ENCODE data around the gene ITGAX.
A peak's percentile ranks its signal among the peaks of the same experiment; 100 is the strongest.
"Not testable (repeated sequence)": the region's sequence is repeated elsewhere in the genome, so short reads cannot be mapped to it uniquely, and the experiment has no call there.

The ITGAX gene

DNA sequence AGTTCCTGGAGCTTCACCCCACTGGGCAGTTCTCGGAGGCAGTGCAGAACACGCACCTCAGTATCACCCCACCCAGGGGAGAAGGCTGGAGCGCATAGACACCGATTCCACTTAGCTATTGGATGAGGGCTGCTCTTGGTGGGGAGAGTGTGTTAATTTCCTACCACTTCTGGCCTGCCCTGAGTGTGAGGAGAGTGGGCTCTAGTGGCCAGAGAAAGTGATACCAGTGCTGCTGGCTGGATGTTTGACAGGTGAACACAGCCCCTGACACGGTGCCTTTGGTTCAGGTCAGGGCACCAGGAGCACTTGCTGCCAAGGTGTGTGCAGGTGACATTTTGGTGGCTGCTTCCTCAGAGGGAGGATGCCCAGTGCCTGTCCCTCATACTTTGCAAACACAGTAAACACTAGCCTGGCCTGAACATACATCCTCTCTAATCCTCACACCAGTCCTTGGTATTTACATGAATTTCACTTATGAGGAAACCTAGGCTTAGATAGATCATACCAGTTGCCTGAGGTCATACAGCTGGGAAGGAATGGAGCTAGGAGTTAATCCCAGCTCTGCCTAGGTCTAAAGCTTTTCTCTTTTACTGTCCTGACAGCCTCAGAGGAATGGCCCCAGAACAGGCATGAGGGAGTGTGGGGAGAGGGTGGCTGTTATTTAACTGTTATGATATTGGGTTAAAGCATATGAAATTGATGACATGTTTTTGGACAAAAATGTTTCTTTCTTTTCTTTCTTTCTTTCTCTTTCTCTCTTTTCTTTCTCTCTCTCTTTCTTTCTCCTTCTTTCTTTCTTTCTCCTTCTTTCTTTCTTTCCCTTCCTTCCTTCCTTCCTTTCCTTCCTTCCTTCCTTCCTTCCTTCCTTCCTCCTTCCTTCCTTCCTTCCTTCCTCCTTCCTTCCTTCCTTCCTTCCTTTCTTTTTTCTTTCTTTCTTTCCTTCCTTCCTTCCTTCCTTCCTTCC, 21.0 kb upstream of the ITGAX start:
- peak; percentile 30 for DNase-seq (ENCODE audit: low read depth)
- TF ChIP-seq CTCF (conservative IDR thresholded peaks at IDR 0.05; ENCODE audit: low read depth, low read length), result peak; percentile 42

GRCh38 chr16:31334934-31335333, 20.0 kb upstream of the ITGAX start:
- H3K4me3 ChIP-seq (ENCODE audit: low read depth, low read length), result no peak overlapping the region
- no peak for TF ChIP-seq CTCF (conservative IDR thresholded peaks at IDR 0.05; ENCODE audit: low read depth, low read length)
- DNase-seq (ENCODE audit: low read depth), result no peak

More for the DNA sequence above, 21.0 kb upstream of the ITGAX start:
- no peak overlapping the region for H3K4me3 ChIP-seq (ENCODE audit: low read depth, low read length)

- no peak for DNase-seq (ENCODE audit: low read depth)
- no peak for TF ChIP-seq CTCF (conservative IDR thresholded peaks at IDR 0.05; ENCODE audit: low read depth, low read length)
- no peak overlapping the region for H3K4me3 ChIP-seq (ENCODE audit: low read depth, low read length)
Measured at GRCh38 chr16:31335431-31335830, 19.5 kb upstream of the ITGAX start.

DNA sequence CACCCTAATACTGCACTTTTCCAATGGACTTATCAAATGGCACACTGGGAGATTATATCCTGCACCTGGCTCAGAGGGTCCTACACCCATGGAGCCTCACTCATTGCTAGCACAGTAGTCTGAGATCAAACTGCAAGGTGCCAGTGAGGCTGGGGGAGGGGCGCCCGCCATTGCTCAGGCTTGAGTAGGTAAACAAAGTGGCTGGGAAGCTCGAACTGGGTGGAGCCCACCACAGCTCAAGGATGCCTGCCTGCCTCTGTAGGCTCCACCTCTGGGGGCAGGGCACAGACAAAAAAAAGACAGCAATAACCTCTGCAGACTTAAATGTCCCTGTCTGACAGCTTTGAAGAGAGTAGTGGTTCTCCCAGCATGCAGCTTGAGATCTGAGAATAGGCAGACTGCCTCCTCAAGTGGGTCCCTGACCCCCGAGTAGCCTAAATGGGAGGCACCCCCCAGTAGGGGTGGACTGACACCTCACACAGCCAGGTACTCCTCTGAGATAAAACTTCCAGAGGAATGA, 16.8 kb upstream of the ITGAX start:
- H3K4me3 ChIP-seq (ENCODE audit: low read depth, low read length); DNase-seq (ENCODE audit: low read depth): not testable (repeated sequence)

DNA sequence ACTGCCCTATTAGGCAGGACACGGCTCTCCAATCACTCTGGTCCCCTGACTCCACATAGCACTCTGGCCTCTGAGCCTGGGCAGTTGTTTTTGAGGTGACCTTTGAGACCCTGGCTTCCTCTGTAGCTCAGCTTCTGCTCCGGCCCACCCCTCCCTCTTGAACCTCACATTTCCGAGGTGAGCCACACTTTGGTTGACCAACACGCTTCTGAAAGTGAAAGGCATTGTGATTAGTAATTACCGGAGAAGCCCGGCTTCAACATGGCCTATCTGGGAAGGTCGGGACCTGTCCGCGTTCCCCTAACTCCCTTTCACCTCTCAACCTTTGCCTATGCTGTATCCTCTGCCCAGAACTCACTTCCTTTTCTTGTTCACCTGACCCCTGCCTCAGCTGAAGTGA, 10.3 kb upstream of the ITGAX start:
- no peak for DNase-seq (ENCODE audit: low read depth)
- TF ChIP-seq CTCF (conservative IDR thresholded peaks at IDR 0.05; ENCODE audit: low read depth, low read length), result no peak
- no peak overlapping the region for H3K4me3 ChIP-seq (ENCODE audit: low read depth, low read length)

DNA sequence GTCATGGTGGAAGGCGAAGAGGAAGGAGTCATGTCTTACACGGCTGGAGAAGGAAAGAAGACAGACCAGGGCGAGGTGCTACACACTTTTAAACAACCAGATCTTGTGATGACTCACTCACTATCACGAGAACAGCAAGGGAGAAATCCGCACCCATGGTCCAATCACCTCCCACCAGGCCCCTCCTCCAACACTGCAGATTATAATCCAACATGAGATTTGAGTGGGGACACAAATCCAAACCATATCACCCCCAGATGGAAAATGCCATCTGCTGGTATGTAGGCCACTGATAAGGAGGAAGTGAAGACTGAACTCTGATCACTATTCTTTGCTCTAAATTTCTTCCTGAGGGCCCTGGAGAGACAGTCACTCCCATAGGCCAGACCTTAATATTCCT, 7.5 kb upstream of the ITGAX start:
- no peak for TF ChIP-seq CTCF (conservative IDR thresholded peaks at IDR 0.05; ENCODE audit: low read depth, low read length)
- no peak for DNase-seq (ENCODE audit: low read depth)
- H3K4me3 ChIP-seq (ENCODE audit: low read depth, low read length), result no peak overlapping the region

DNA sequence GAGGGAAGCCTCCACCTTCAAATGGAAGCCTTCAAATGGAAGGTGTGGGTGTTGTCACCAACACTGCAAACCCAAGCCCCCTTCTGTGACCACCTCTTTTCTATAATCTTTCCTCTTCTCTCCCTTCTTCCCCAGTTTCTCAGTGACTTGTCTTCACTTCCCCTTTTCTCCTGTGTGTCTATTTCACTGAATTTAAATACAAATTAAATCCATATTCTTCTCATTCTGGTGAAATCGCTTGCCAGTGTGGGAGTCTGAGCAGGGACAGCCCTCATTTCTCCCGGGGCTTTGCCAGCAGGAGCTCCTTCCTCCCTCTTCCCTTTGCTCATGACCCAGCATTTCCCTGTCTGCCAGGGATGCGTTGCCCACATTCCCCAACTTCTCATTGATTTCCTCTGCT, 6.4 kb upstream of the ITGAX start:
- no peak for DNase-seq (ENCODE audit: low read depth)
- no peak overlapping the region for H3K4me3 ChIP-seq (ENCODE audit: low read depth, low read length)
- no peak for TF ChIP-seq CTCF (conservative IDR thresholded peaks at IDR 0.05; ENCODE audit: low read depth, low read length)

Data from choroid plexus epithelial cell (primary cell).